HG02870 (cell line): ENCODE results near the gene PYY.
"Not testable (repeated sequence)": the region's sequence is repeated elsewhere in the genome, so short reads cannot be mapped to it uniquely, and the experiment has no call there.

Source experiments
- ATAC-seq: cut with Tn5 transposase; IDR thresholded peaks from one replicate; pipeline ENCODE4 v1.9.1; 2021; ENCODE audit warnings: mild to moderate bottlenecking, moderate library complexity; ENCODE audit not compliant: unreplicated experiment

Gene PYY

GRCh38 chr17:43953746-43954145 is at the start of gene PYY:
Gene PYY (minus strand): TSS chr17:43953940. CDS start chr17:43953483, 457 bp downstream.
- no peak for ATAC-seq

GRCh38 chr17:44002141-44002848 is 48.6 kb upstream of the PYY start:
- no peak for ATAC-seq

GRCh38 chr17:44001461-44001920 is 47.8 kb upstream of the PYY start:
- no peak for ATAC-seq

GRCh38 chr17:44000871-44001460 is 47.2 kb upstream of the PYY start:
- no peak for ATAC-seq

GRCh38 chr17:44000141-44000860 is 46.6 kb upstream of the PYY start:
- ATAC-seq, result no peak

- ATAC-seq, result no peak
Observed at GRCh38 chr17:43999024-43999423, 45.3 kb upstream of the PYY start.

GRCh38 chr17:43998552-43998951 is 44.8 kb upstream of the PYY start:
- no peak for ATAC-seq

GRCh38 chr17:43997180-43997579 is 43.4 kb upstream of the PYY start:
- ATAC-seq, result not testable (repeated sequence)

- ATAC-seq, result no peak
Observed at GRCh38 chr17:43995150-43995471, 41.4 kb upstream of the PYY start.

GRCh38 chr17:43994272-43995149 is 40.8 kb upstream of the PYY start:
- ATAC-seq, result no peak

GRCh38 chr17:43992641-43993040 is 38.9 kb upstream of the PYY start:
- no peak for ATAC-seq

DNA sequence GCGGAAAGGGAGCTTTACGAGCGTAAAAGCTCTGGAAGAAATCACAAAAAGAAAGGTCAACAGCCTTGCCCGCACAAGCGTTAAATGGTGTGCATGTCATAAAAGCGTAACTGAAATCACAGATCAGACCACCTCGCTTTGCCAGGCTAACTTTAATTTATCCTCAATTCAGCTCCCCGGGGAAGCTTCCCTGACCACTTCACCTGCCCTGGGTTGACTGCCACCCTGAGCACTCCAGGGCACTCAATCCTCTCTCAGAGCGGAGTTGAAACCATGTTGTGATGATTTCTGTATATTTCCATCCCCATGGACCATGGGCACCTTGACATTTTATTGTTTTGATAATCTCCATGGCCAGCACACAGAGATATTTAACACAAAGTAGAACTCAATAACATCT is 34.6 kb upstream of the PYY start:
- no peak for ATAC-seq

GRCh38 chr17:43987131-43988021 is 33.6 kb upstream of the PYY start:
- no peak for ATAC-seq

DNA sequence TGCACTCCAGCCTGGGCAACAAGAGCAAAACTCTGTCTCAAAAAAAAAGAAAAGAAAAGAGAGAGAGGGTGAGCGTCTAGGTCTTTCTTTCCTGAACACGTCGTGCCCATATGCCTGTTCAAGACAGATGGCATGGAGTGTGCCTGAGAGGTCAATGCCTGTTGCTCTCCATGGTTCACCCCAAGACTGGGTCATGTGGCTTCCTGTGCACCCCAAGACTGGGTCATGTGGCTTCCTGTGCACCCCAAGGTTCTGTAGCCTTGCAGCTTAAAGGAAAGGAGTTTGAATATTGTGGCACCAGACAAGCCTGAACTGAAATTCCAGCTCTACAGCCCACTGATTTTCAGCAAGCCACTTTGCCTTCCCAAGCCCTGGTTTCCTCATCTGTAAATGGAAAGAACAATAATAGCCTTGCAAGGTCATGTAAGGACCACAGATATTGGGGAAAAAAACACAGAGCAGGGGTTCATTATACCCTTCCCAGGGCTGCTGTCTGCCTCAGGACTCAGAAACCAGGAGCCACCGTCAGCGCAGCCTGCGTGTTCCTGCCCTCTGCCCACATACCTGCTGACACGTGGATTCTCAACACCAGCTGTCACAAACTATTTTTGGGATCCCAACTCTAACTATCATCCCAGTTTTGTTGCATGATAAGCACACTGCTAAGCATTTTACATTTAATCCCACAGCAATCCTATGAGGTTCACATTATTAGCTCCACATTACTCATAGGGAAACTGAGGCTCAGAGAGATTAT is 32.7 kb upstream of the PYY start:
- ATAC-seq, result no peak

GRCh38 chr17:43984521-43984920 is 30.8 kb upstream of the PYY start:
- ATAC-seq, result no peak

DNA sequence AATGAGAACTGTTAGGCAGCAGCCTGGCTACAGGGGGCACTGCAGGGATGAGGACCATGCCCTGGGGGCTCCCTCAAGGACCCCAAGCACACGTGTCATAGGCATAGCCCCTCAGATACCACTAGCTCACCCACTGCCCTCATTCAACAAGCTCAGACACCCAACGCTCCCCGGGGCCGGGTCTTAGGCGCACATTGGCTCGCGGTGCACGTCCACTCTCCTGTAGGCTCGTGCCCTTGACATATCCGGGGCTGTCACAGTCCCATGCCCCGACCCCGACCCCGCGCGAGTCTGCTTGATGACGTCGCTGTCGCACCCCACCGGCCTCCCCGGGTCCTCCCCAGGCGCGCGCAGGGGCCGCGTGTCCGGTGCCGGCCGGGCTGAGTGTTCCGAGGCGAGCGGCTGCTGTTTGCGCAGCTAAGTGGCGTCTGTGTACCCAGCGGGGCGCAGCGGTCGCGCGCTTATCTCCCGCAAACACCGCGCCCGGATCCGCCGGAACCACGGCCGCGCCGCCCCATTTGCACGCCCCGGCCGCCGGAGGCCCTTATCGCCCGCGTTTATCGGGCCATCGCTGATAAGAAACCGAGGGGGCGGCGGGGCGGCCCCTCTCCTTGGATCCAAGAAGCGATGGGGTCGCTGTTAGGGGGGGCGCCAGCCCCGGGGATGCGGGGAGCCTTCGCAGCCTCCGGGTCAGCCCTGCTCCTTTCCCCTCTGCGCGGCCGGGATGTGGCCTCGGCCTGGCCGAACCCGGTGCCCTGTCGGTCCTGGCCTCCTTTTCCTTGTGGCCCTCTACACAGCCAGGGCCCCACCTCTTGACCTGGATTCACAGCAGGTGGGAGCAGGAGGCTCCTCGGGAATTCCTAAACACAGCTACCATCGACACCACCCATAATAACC is 30.0 kb upstream of the PYY start:
- no peak for ATAC-seq

DNA sequence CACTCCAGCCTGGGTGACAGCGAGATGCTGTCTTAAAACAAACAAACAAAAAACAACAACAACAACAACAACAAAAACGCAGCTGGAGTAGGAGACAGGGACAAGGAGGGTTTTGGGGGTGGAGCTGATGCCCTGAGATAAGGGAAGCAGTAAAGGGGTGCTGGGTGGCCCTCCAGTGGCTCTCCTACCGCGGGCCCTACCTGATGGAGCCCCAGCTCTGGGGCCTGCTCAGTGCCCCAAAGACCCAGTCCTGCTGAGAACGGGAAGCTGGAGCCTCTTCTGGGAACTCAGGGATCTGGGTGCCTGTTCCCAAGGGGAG is 29.4 kb upstream of the PYY start:
- no peak for ATAC-seq

DNA sequence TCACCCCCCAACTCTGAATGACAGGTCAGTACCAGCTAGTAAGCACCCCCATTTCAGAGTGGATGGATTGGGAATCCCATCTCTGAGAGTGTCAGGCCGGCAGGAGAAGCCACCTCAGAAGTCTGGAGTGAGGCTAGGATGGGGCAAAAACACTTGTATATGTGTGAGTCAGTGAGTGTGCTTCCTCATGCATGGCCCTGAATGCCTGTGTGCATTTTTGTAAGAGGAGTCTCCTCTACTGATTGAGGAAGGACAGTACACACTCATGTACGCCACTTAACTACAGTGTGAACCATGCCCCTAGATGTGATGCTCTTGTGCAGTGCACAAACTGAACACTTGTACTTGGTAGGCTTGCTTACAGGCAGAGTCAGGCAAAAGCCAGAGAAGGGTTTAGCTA is 28.4 kb upstream of the PYY start:
- no peak for ATAC-seq

DNA sequence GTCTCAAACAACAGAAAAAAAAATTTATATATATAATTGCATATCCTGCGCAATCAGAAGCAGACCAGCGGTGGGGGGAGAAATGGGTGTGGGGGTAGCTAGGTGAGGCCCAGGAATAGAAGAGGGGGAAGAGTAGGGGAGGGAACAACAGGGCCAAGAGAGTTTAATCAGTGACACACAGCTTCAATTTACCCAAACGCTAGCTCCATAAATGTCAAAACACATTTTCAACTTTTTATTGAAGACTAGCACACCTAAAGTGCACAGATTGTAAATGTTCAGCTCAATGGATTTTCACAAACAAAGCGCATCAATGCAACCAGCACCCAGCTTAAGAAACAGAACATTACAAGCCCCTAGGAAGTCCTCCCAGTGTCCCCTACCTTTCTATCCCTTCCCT is 25.9 kb upstream of the PYY start:
- no peak for ATAC-seq
